Esophagus muscularis mucosa (tissue), 4 donors: ENCODE data around the gene AJUBA. TPM values are rescaled to one million over a fixed set of nuclear protein-coding genes. Genes with fewer than 3 reads are reported as not detected.
A peak's percentile ranks its signal among the peaks of the same experiment; 100 is the strongest.

Source experiments
- DNase-seq: peaks from one replicate; pipeline ENCODE4 v3.0.0-alpha.2; 2017; ENCODE audit errors: extremely low spot score
- H3K27ac ChIP-seq, 4 donors: fragments of 200-600 bp; sonication (generic); replicated peaks in 1 of 4; 1 replicate in 3 of 4; 2 replicates in 1 of 4; pipeline ENCODE4 v1.5.1; 2016 to 2019; ENCODE audit warnings: mild to moderate bottlenecking in 1 of 4
- H3K27me3 ChIP-seq, 4 donors: fragments of 200-600 bp; sonication (generic); one replicate each; pipeline versions ENCODE4 v1.5.1 to v1.6.0; 2016 to 2019
- H3K36me3 ChIP-seq, 4 donors: fragments of 200-600 bp; sonication (generic); one replicate each; pipeline ENCODE4 v1.5.1; 2016 to 2019
- H3K4me1 ChIP-seq, 4 donors: fragments of 200-600 bp; sonication (generic); one replicate each; pipeline ENCODE4 v1.5.1; 2016 to 2019
- H3K4me3 ChIP-seq, 4 donors: fragments of 200-600 bp; sonication (generic); 1 replicate in 2 of 4; 2 replicates in 2 of 4; pipeline ENCODE4 v1.5.1; 2016 to 2019; ENCODE audit warnings: mild to moderate bottlenecking in 4 of 4, moderate library complexity in 1 of 4
- H3K9me3 ChIP-seq, 4 donors: fragments of 200-600 bp; sonication (generic); 1 replicate in 3 of 4; 2 replicates in 1 of 4; pipeline ENCODE4 v1.5.1; 2016 to 2019
- CTCF ChIP-seq, 3 experiments: fragments of 200-600 bp in 2 of 3; fragments of 450-650 bp in 1 of 3; sonication (generic) in 2 of 3; IDR thresholded peaks; one replicate each; pipeline ENCODE4 v1.5.1; 2017 to 2019; ENCODE audit warnings: antibody characterized with exemption in 3 of 3, mild to moderate bottlenecking in 2 of 3, moderate library complexity in 1 of 3
- EP300 ChIP-seq: sonication (generic); formaldehyde crosslinking; IDR thresholded peaks from one replicate; pipeline ENCODE4 v1.6.1; 2017; ENCODE audit warnings: antibody characterized with exemption
- POLR2A ChIP-seq: fragments of 450-650 bp; IDR thresholded peaks from one replicate; pipeline ENCODE4 v1.6.1; 2017; ENCODE audit warnings: antibody characterized with exemption, moderate library complexity, mild to moderate bottlenecking, low read depth
- POLR2AphosphoS5 ChIP-seq, 2 donors: sonication (generic); formaldehyde crosslinking; IDR thresholded peaks; one replicate each; pipeline ENCODE4 v1.6.1; 2017; ENCODE audit warnings: antibody characterized with exemption in 2 of 2
- WGBS: methylation state at CpG from one replicate; pipeline ENCODE4 v1.1.5; 2018; 5-methylcytosine and 5-hydroxymethylcytosine counted together
- intact Hi-C: fragments of 100-400 bp; cut with DNase I; formaldehyde crosslinking; loops from one replicate; pipeline ENCODE4 v1.15.1; 2023
- total RNA-seq, 4 donors: library from RNA; depleted of rRNA; stranded (reverse); fragments of >200 nt; gene quantifications; one replicate each; pipeline versions ENCODE4 v1.1.0 to v1.2.1, GENCODE V29; 2016

The AJUBA gene
- total RNA-seq, 4 donors from 2014 or later: 7.0 to 32.5 (median 17.9) TPM

GRCh38 chr14:23013054-23013748 is 30.9 kb upstream of the AJUBA start:
- H3K27ac ChIP-seq: no peak overlapping the region
- TF ChIP-seq POLR2A (no peak), EP300 (no peak), CTCF (IDR thresholded peaks at IDR 0.05) (no peak), POLR2AphosphoS5 (IDR thresholded peaks at IDR 0.05) (no peak)
- H3K36me3 ChIP-seq: no peaks in the 10 kb centered on the region
- no peaks in the 10 kb centered on the region for H3K9me3 ChIP-seq
- H3K27me3 ChIP-seq: no peaks in the 10 kb centered on the region
- intact Hi-C loops: no loop called here
- DNase-seq: no peak
- no peak overlapping the region for H3K4me3 ChIP-seq
- 81% methylated on average over 6 of the region's 6 CpGs for WGBS
- H3K4me1 ChIP-seq: peaks cover 0 to 19% (median 15%) of the 10 kb centered on the region in 4 donors

GRCh38 chr14:23009939-23010726 is 27.8 kb upstream of the AJUBA start, which contains the start of gene C14orf93:
Gene C14orf93 (minus strand): TSS chr14:23010143. CDS start chr14:22999023, 11,120 bp downstream.
- Histone ChIP-seq H3K9me3 (no peaks in the 10 kb centered on the region), H3K4me1 (peaks cover 9 to 41% (median 30%) of the 10 kb centered on the region in 4 donors), H3K36me3 (no peaks in the 10 kb centered on the region), H3K4me3 (peak within 1 kb of the TSS; percentile 58 to 66 (median 62)), H3K27me3 (no peaks in the 10 kb centered on the region), H3K27ac (peak within 1 kb of the TSS; percentile 85 to 87 (median 86))
- DNase-seq: no peak
- WGBS: 2% methylated on average over 25 of the region's 40 CpGs
- TF ChIP-seq CTCF (IDR thresholded peaks at IDR 0.05) (no peak), POLR2AphosphoS5 (IDR thresholded peaks at IDR 0.05) (peak; percentile 32 to 66), POLR2A (no peak)
- intact Hi-C loops: no loop called here

GRCh38 chr14:23009483-23009938 is 27.2 kb upstream of the AJUBA start:
- peak overlapping the region; percentile 85 to 87 (median 86) for H3K27ac ChIP-seq
- no peaks in the 10 kb centered on the region for H3K36me3 ChIP-seq
- H3K9me3 ChIP-seq: no peaks in the 10 kb centered on the region
- peak overlapping the region; percentile 58 to 66 (median 62) for H3K4me3 ChIP-seq
- intact Hi-C loops: no loop called here
- WGBS: 16% methylated on average over 8 of the region's 8 CpGs
- H3K4me1 ChIP-seq: peaks cover 9 to 41% (median 30%) of the 10 kb centered on the region in 4 donors
- DNase-seq: no peak
- TF ChIP-seq POLR2AphosphoS5 (IDR thresholded peaks at IDR 0.05): no peak
- TF ChIP-seq POLR2A: no peak
- TF ChIP-seq CTCF (IDR thresholded peaks at IDR 0.05): no peak
- no peak for TF ChIP-seq EP300
- H3K27me3 ChIP-seq: no peaks in the 10 kb centered on the region

- Histone ChIP-seq H3K4me1 (peaks cover 9 to 41% (median 30%) of the 10 kb centered on the region in 4 donors), H3K9me3 (no peaks in the 10 kb centered on the region), H3K36me3 (no peaks in the 10 kb centered on the region), H3K27ac (no peak overlapping the region), H3K27me3 (no peaks in the 10 kb centered on the region), H3K4me3 (no peak overlapping the region)
- TF ChIP-seq CTCF (IDR thresholded peaks at IDR 0.05) (no peak), POLR2AphosphoS5 (IDR thresholded peaks at IDR 0.05) (no peak), POLR2A (no peak), EP300 (no peak)
- no peak for DNase-seq
- WGBS: 41% methylated on average over 3 of the region's 3 CpGs
- intact Hi-C loops: no loop called here
Measured at GRCh38 chr14:23008831-23009230, 26.5 kb upstream of the AJUBA start.
